ENCODE measurements around the gene SPSB4. TPM values are rescaled to one million over a fixed set of nuclear protein-coding genes. Genes with fewer than 3 reads are reported as not detected.

SPSB4 gene
- total and polyA plus RNA-seq, 9 of the 15 experiments (the other 6 are each of a cell fraction or from before 2014, with no cell fraction given), result not detected

DNA sequence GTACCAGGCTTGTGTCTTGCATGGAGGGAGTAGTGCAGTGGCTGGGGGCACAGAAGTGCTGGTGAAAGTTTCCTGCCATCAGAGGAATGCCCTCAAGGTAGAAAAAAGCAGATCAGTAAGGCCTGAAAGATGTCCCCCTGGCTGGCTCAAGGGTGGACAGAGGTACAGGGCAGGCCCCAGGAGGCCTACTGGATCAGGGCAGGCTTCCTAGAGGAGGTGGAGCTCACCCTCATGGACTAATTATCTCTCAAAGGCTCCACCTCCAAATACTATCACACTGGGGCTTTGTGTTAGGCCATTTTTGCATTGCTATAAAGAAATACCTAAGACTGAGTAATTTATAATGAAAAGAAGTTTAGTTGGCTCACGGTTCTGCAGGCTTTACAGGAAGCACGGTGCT lies 7.8 kb downstream of the SPSB4 start (continued):
- TF ChIP-seq, protein P1, sequence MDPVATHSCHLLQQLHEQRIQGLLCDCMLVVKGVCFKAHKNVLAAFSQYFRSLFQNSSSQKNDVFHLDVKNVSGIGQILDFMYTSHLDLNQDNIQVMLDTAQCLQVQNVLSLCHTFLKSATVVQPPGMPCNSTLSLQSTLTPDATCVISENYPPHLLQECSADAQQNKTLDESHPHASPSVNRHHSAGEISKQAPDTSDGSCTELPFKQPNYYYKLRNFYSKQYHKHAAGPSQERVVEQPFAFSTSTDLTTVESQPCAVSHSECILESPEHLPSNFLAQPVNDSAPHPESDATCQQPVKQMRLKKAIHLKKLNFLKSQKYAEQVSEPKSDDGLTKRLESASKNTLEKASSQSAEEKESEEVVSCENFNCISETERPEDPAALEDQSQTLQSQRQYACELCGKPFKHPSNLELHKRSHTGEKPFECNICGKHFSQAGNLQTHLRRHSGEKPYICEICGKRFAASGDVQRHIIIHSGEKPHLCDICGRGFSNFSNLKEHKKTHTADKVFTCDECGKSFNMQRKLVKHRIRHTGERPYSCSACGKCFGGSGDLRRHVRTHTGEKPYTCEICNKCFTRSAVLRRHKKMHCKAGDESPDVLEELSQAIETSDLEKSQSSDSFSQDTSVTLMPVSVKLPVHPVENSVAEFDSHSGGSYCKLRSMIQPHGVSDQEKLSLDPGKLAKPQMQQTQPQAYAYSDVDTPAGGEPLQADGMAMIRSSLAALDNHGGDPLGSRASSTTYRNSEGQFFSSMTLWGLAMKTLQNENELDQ (CRISPR knock-in tag; IDR thresholded peaks at IDR 0.05; ENCODE audit: borderline replicate concordance), result no peak

DNA sequence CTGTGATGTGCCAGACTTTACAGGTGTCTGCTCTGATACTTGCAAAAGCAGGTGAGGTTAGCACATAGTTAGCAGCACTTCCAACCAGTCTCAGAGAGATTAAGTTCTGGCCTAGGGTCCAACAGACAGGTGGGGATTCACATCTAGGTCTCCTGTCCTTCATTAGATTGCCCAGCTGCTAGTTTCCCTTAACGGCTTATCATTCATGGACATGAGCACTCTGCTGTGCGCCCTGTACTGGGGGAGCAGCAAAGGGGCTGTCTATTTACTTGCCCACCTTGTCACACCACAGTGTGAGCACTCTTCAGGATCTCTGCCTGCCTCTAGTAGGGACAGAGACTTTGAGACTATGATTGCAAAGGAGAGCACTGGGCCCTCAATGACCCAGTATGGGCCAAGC lies 8.7 kb downstream of the SPSB4 start:
- ChIA-PET POLR2A (interaction anchor here (0.6 kb wide), 1 partner anchor 17 kb away, joined by 4 read pairs; no protein-coding TSS in a partner anchor), CTCF (ENCODE audit: low intra/inter-chr PET ratio) (no interaction called here)
- H3K4me3 ChIP-seq, result no peak overlapping the region
- H3K79me2 ChIP-seq (ENCODE audit: control insufficient read depth, insufficient read depth, low read length), result no peaks in the 10 kb centered on the region
- H4K20me1 ChIP-seq (replicated peaks; ENCODE audit: control insufficient read depth, insufficient read depth, low read length), result no peaks in the 10 kb centered on the region
- WGBS (ENCODE audit: insufficient coverage, low coverage, missing lambda C conversion rate), result 0% methylated on average over 2 of the region's 2 CpGs
- no peaks in the 10 kb centered on the region for H3K36me3 ChIP-seq (ENCODE audit: control insufficient read depth, insufficient read depth, low read length)
- intact Hi-C loops (cut with micrococcal nuclease) (no loop called here), in situ Hi-C loops (cut with MboI) (no loop called here)
- H3K27ac ChIP-seq (ENCODE audit: extremely low read depth, low read depth, low read length), result no peak overlapping the region
- ATAC-seq, result no peak
- DNase-seq (ENCODE audit: extremely low read depth in 1 of 4, low spot score in 3 of 4), result no peak
- no peak for TF ChIP-seq RFX1 (IDR thresholded peaks at IDR 0.05)
- FAIRE-seq, result no peak
- no peaks in the 10 kb centered on the region for H3K9me3 ChIP-seq (replicated peaks; ENCODE audit: control insufficient read depth, insufficient read depth, low read depth, low read length)
- H3K4me1 ChIP-seq (replicated peaks in 1 of 2; ENCODE audit: control insufficient read depth in 2 of 2, insufficient read depth in 2 of 2, low read length in 2 of 2), result peaks cover 0 to 3% of the 10 kb centered on the region in 2 experiments; a peak in 1 of 5 replicates
- no TSS peak for BruUV-seq (replicated peaks)
- H2AFZ ChIP-seq (ENCODE audit: low read depth, low read length), result no peak overlapping the region
- peaks cover 12 to 34% of the 10 kb centered on the region in 2 experiments for H3K27me3 ChIP-seq (ENCODE audit: control insufficient read depth in 2 of 2, insufficient read depth in 2 of 2, low read length in 2 of 2)
- no peaks in the 10 kb centered on the region for H3K9me1 ChIP-seq (ENCODE audit: control insufficient read depth, insufficient read depth, low read length)
- H3K4me2 ChIP-seq (ENCODE audit: insufficient read depth, low read length), result no peak overlapping the region
- H3K9ac ChIP-seq (ENCODE audit: insufficient read depth in 1 of 2, low read depth in 2 of 2, low read length in 2 of 2), result no peak overlapping the region
